Thyroid gland (tissue), 4 donors: ENCODE results near the gene RASD1.

Source experiments
- POLR2A ChIP-seq, 2 donors: fragments of 450-650 bp; IDR thresholded peaks; one replicate each; pipeline ENCODE4 v1.6.1; 2017; ENCODE audit warnings: antibody characterized with exemption in 2 of 2, mild to moderate bottlenecking in 2 of 2, moderate library complexity in 1 of 2
- TF ChIP-seq, protein P1 (sequence below), 6 experiments: fragments of 200-600 bp in 3 of 6; fragments of 450-650 bp in 3 of 6; sonication (generic) in 3 of 6; IDR thresholded peaks; one replicate each; pipeline ENCODE4 v1.5.1; 2016 to 2019; ENCODE audit warnings: antibody characterized with exemption in 6 of 6, mild to moderate bottlenecking in 2 of 6, inconsistent platforms in 1 of 6, moderate library complexity in 1 of 6

DNA sequence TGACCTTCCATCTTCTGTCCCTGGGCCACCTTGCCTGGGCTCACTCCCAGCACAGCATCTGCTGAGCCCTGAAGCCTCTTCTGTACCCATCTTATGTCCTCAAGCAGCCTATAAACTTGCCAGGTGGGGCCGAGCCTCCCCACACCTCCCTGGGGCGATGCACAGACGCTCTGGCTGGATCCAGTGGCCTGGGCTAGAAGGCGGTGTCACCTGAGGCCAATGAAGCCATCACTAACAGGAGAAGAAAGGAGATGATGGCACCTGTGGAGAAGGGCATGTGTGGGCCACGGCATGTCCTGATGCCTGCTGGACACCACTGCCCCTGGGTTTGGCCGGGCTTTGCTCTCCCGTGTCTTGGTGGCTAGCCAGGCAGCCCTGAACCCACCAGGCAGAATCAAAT is 49.8 kb upstream of the RASD1 start:
- TF ChIP-seq, protein P1, sequence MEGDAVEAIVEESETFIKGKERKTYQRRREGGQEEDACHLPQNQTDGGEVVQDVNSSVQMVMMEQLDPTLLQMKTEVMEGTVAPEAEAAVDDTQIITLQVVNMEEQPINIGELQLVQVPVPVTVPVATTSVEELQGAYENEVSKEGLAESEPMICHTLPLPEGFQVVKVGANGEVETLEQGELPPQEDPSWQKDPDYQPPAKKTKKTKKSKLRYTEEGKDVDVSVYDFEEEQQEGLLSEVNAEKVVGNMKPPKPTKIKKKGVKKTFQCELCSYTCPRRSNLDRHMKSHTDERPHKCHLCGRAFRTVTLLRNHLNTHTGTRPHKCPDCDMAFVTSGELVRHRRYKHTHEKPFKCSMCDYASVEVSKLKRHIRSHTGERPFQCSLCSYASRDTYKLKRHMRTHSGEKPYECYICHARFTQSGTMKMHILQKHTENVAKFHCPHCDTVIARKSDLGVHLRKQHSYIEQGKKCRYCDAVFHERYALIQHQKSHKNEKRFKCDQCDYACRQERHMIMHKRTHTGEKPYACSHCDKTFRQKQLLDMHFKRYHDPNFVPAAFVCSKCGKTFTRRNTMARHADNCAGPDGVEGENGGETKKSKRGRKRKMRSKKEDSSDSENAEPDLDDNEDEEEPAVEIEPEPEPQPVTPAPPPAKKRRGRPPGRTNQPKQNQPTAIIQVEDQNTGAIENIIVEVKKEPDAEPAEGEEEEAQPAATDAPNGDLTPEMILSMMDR (IDR thresholded peaks at IDR 0.05) = no peak
- no peak for TF ChIP-seq POLR2A (IDR thresholded peaks at IDR 0.05)
